ENCODE data around the gene ZC3H12D. TPM values are rescaled to one million over a fixed set of nuclear protein-coding genes. Genes with fewer than 3 reads are reported as not detected.

The ZC3H12D gene
- total RNA-seq, 6 donors from 2014 or later = 1.4 to 5.7 (median 2.6) TPM

DNA sequence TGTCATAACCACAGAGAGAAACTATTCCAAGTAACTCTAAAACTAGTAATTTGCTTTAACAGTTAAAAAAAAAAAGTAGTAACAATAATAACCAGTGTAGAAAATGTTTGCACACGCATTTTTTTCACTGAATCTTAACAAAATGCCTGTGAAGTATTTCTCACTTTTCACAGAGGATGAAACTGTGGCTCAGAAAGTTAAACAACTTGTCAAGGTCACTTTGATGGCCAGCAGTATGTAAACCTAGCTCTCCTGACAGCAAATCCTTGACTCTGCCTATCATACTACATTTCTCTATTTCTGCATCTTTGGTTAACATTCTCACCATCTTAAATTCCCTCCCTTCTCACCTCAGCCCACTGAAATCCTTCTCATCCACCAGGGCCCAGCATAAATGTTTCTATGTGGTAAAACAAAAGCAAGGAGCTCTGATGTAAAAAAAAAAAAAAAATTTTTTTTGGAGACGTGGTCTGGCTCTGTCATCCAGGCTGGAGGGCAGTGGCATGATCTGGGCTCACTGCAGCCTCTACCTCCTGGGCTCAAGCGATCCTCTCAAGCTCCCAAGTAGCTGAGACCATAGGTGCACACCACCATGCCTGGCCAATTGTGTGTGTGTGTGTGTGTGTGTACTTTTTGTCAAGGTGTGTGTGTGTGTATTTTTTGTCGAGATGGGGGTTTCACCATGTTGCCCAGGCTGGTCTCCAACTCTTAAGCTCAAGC lies 26.1 kb upstream of the ZC3H12D start:
- no peaks in the 10 kb centered on the region for H3K4me1 ChIP-seq
- H3K27ac ChIP-seq = no peak overlapping the region
- WGBS, 2 donors = 80 to 93% methylated on average over 4 of the region's 4 CpGs
- no peak for ATAC-seq (ENCODE audit: low FRiP score in 2 of 2)
- no peak for TF ChIP-seq POLR2AphosphoS5 (IDR thresholded peaks at IDR 0.05)
- TF ChIP-seq EP300 (IDR thresholded peaks at IDR 0.05) = no peak
- TF ChIP-seq, protein P1, sequence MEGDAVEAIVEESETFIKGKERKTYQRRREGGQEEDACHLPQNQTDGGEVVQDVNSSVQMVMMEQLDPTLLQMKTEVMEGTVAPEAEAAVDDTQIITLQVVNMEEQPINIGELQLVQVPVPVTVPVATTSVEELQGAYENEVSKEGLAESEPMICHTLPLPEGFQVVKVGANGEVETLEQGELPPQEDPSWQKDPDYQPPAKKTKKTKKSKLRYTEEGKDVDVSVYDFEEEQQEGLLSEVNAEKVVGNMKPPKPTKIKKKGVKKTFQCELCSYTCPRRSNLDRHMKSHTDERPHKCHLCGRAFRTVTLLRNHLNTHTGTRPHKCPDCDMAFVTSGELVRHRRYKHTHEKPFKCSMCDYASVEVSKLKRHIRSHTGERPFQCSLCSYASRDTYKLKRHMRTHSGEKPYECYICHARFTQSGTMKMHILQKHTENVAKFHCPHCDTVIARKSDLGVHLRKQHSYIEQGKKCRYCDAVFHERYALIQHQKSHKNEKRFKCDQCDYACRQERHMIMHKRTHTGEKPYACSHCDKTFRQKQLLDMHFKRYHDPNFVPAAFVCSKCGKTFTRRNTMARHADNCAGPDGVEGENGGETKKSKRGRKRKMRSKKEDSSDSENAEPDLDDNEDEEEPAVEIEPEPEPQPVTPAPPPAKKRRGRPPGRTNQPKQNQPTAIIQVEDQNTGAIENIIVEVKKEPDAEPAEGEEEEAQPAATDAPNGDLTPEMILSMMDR (IDR thresholded peaks at IDR 0.05) = no peak
- TF ChIP-seq POLR2A (IDR thresholded peaks at IDR 0.05) = no peak
- no peaks in the 10 kb centered on the region for H3K27me3 ChIP-seq
- peaks cover 0 to 34% (median 10%) of the 10 kb centered on the region in 4 donors for H3K36me3 ChIP-seq
- no peak overlapping the region for H3K4me3 ChIP-seq
- no peak for DNase-seq
- no peaks in the 10 kb centered on the region for H3K9me3 ChIP-seq

DNA sequence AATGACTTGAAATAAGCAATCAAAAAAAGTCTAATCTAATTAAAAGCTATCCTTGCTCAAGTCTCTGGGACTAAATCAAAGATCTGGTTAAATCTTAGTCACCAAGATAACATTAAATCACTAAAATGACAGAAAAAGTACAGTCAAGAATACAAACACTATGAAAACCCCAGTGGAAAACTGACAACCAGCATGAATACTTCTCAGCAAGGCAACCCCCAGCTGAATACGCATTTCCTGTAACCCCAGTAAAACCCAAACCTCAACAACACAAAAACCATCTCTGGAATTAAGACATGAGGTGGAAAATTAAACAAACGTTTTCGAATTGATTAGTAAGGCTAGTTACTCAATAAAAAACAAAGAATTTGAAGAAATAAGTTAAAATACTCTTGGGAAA lies 23.7 kb upstream of the ZC3H12D start:
- no peak overlapping the region for H3K27ac ChIP-seq
- DNase-seq (no peak), ATAC-seq (ENCODE audit: low FRiP score in 2 of 2) (no peak)
- H3K4me1 ChIP-seq = no peaks in the 10 kb centered on the region
- WGBS, 2 donors = 70 to 76% methylated on average over 3 of the region's 3 CpGs
- peaks cover 0 to 40% (median 9%) of the 10 kb centered on the region in 4 donors for H3K36me3 ChIP-seq
- no peaks in the 10 kb centered on the region for H3K9me3 ChIP-seq
- no peak overlapping the region for H3K4me3 ChIP-seq
- TF ChIP-seq EP300 (IDR thresholded peaks at IDR 0.05) (no peak), POLR2AphosphoS5 (IDR thresholded peaks at IDR 0.05) (no peak), POLR2A (IDR thresholded peaks at IDR 0.05) (no peak)
- TF ChIP-seq, protein P1 (IDR thresholded peaks at IDR 0.05) = no peak
- no peaks in the 10 kb centered on the region for H3K27me3 ChIP-seq

DNA sequence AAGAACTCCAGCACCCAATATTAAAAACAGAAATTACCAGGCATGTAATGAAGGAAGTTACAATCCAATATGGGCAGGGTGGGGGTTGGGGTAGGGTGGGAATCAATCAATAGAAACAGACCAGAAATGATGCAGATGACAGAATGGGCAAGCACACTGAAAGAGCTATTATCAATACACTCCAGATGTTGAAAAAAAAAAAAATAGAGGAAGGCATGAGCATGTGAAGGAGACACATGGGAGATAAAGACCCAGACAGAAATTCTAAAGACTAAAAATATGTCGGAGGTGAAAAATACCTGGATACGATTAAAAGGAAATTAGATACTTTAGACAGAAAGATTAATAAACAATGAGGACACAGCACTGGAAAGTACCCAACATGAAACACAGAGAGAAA lies 19.1 kb upstream of the ZC3H12D start:
- no peak for TF ChIP-seq POLR2AphosphoS5 (IDR thresholded peaks at IDR 0.05)
- TF ChIP-seq EP300 (IDR thresholded peaks at IDR 0.05) = no peak
- no peak for TF ChIP-seq POLR2A (IDR thresholded peaks at IDR 0.05)
- TF ChIP-seq, protein P1 (IDR thresholded peaks at IDR 0.05) = no peak
- no peak for DNase-seq
- Histone ChIP-seq H3K36me3 (peaks cover 0 to 18% (median 0%) of the 10 kb centered on the region in 4 donors), H3K27ac (no peak overlapping the region), H3K9me3 (no peaks in the 10 kb centered on the region), H3K4me1 (no peaks in the 10 kb centered on the region), H3K4me3 (no peak overlapping the region), H3K27me3 (no peaks in the 10 kb centered on the region)
- 76 to 90% methylated on average over 2 of the region's 2 CpGs for WGBS, 2 donors
- no peak for ATAC-seq (ENCODE audit: low FRiP score in 2 of 2)

DNA sequence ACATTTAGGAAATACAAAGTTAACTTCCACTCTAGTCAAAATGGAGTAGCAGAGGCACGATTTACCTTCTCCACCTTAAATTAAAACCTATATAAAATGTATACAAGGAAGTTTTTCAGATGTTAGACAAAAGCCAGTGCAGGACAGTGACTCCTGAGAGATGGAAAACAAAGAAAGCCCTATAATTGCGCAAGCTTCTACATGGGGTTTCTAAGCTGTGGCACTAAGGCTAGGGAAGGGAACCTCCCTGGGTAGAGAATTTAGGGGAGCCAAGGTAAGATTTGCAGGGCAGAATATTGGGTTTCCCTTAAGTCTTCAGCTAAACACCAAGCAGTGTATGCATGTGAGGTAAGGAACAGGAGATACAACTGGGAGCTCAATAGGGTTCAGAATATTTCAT lies 18.5 kb upstream of the ZC3H12D start:
- ATAC-seq (ENCODE audit: low FRiP score in 2 of 2) (no peak), DNase-seq (no peak)
- Histone ChIP-seq H3K4me3 (no peak overlapping the region), H3K9me3 (no peaks in the 10 kb centered on the region), H3K27ac (no peak overlapping the region), H3K4me1 (no peaks in the 10 kb centered on the region), H3K27me3 (no peaks in the 10 kb centered on the region), H3K36me3 (peaks cover 0 to 18% (median 0%) of the 10 kb centered on the region in 4 donors)
- WGBS, 2 donors = 91 to 92% methylated on average over 2 of the region's 2 CpGs
- TF ChIP-seq EP300 (IDR thresholded peaks at IDR 0.05) = no peak
- no peak for TF ChIP-seq POLR2A (IDR thresholded peaks at IDR 0.05)
- TF ChIP-seq, protein P1 (IDR thresholded peaks at IDR 0.05) = no peak
- TF ChIP-seq POLR2AphosphoS5 (IDR thresholded peaks at IDR 0.05) = no peak

DNA sequence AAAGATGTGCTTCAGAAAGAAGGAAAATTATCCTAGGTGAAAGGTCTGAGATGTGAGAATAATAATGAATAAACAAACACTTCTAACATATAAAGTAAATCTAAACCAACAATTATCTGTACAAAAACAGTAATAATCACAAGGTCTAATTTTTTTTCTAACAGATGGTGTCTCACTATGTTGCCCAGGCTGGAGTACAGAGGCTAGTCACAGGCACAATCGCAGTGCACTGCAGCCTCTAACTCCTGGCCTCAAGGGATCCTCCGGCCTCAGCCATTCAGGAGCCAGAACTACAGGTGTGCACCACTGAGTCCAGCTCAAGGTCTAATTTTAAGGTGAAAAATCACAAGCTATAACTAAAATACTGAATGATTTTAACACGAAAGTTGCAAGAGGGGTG lies 17.0 kb upstream of the ZC3H12D start:
- H3K4me3 ChIP-seq = no peak overlapping the region
- no peaks in the 10 kb centered on the region for H3K27me3 ChIP-seq
- no peaks in the 10 kb centered on the region for H3K9me3 ChIP-seq
- peaks cover 0 to 14% (median 0%) of the 10 kb centered on the region in 4 donors for H3K36me3 ChIP-seq
- ATAC-seq (ENCODE audit: low FRiP score in 2 of 2) (no peak), DNase-seq (no peak)
- no peak overlapping the region for H3K27ac ChIP-seq
- 94 to 98% methylated on average over 3 of the region's 3 CpGs for WGBS, 2 donors
- no peaks in the 10 kb centered on the region for H3K4me1 ChIP-seq
- TF ChIP-seq POLR2A (IDR thresholded peaks at IDR 0.05) = no peak
- TF ChIP-seq POLR2AphosphoS5 (IDR thresholded peaks at IDR 0.05) = no peak
- no peak for TF ChIP-seq EP300 (IDR thresholded peaks at IDR 0.05)
- TF ChIP-seq, protein P1 (IDR thresholded peaks at IDR 0.05) = no peak

All from upper lobe of left lung (tissue), 6 donors.